HCT116 (cell line): ENCODE results near the gene SMARCA4. TPM values are rescaled to one million over a fixed set of nuclear protein-coding genes. Genes with fewer than 3 reads are reported as not detected.

Experiments used
- ATAC-seq: fragments of 200-7000 bp; cut with Tn5 transposase; 2 replicates; pipeline ENCODE4 v1.9.1; 2020; ENCODE audit warnings: mild to moderate bottlenecking, moderate library complexity
- BruUV-seq: library from RNA; stranded (reverse); fragments of 400-500 nt; replicated peaks from 2 replicates; lab custom pipeline; 2021; lab: Mats Ljungman, UMichigan
- CTCF ChIA-PET: fragments of 300-600 bp; sonication (Branson Sonifier 250); formaldehyde crosslinking; loops from one replicate; lab custom pipeline; 2021; ENCODE audit warnings: antibody characterized with exemption; lab: Charles Lee
- POLR2A ChIA-PET: fragments of 300-600, 350-600 bp; sonication (Branson Sonifier 250); formaldehyde crosslinking; loops from one replicate; lab custom pipeline; 2021; ENCODE audit warnings: antibody characterized with exemption; lab: Charles Lee
- RAD21 ChIA-PET, 2 experiments: fragments of 300-600 bp; sonication (Branson Sonifier 250); formaldehyde crosslinking; loops; one replicate each; lab custom pipeline; 2023; ENCODE audit warnings: low total read pairs in 2 of 2; ENCODE audit not compliant: uncharacterized antibody in 2 of 2, unreplicated experiment in 2 of 2, low non-redundant PET in 1 of 2; lab: Charles Lee
- DNase-seq: peaks from one replicate; pipeline ENCODE4 v3.0.0-alpha.2; 2010; ENCODE audit warnings: low read depth, low spot score
- H2AFZ ChIP-seq: fragments of 200-600 bp; shearing (Covaris generic), sonication (generic); 2 replicates; pipeline ENCODE4 v1.6.1; 2017; ENCODE audit warnings: low read depth, mixed run types, mixed read lengths, antibody characterized with exemption, low read length; ENCODE audit not compliant: poor library complexity, severe bottlenecking
- H3K27ac ChIP-seq: 2 replicates; pipeline ENCODE4 v1.5.1; 2012; ENCODE audit warnings: low read depth, low read length
- H3K27me3 ChIP-seq: fragments of 200-600 bp; sonication (generic); 2 replicates; pipeline ENCODE4 v1.6.1; 2016; ENCODE audit warnings: mixed run types, low read length, mixed read lengths; ENCODE audit not compliant: insufficient read depth
- H3K36me3 ChIP-seq, 2 experiments: fragments of 200-500 bp in 1 of 2; fragments of 200-600 bp in 1 of 2; sonication (Bioruptor generic) in 1 of 2; sonication (generic) in 1 of 2; 2 replicates each; pipeline versions ENCODE4 v1.5.1 to v1.6.1; 2014 to 2016; ENCODE audit warnings: low read length in 2 of 2, inconsistent platforms in 1 of 2, mixed read lengths in 1 of 2, mixed run types in 1 of 2; ENCODE audit not compliant: insufficient read depth in 2 of 2, control insufficient read depth in 1 of 2
- H3K4me1 ChIP-seq, 2 experiments: fragments of 200-600 bp in 1 of 2; sonication (generic) in 1 of 2; 2 replicates each; pipeline versions ENCODE4 v1.5.1 to v1.6.1; 2012 to 2017; ENCODE audit warnings: low read length in 2 of 2, inconsistent platforms in 1 of 2, mild to moderate bottlenecking in 1 of 2, mixed read lengths in 1 of 2, mixed run types in 1 of 2, moderate library complexity in 1 of 2; ENCODE audit not compliant: insufficient read depth in 2 of 2, control insufficient read depth in 1 of 2
- H3K4me2 ChIP-seq: fragments of 200-600 bp; sonication (generic); 2 replicates; pipeline ENCODE4 v1.6.1; 2017; ENCODE audit warnings: mixed run types, low read length, mixed read lengths
- H3K4me3 ChIP-seq, 2 experiments: fragments of 200-600 bp in 1 of 2; sonication (generic) in 1 of 2; replicated peaks in 1 of 2; 2 replicates each; pipeline ENCODE4 v1.5.1; 2011 to 2016; ENCODE audit warnings: low read length in 2 of 2, control low read depth in 1 of 2, low read depth in 1 of 2, mild to moderate bottlenecking in 1 of 2, mixed read lengths in 1 of 2, mixed run types in 1 of 2
- H3K79me2 ChIP-seq: fragments of 200-600 bp; sonication (generic); 2 replicates; pipeline ENCODE4 v1.6.1; 2017; ENCODE audit warnings: mild to moderate bottlenecking, mixed run types, low read length, moderate library complexity, mixed read lengths; ENCODE audit not compliant: insufficient read depth
- H3K9ac ChIP-seq: fragments of 200-600 bp; sonication (generic); 2 replicates; pipeline ENCODE4 v1.6.1; 2016; ENCODE audit warnings: low read length, mixed read lengths
- H3K9me2 ChIP-seq: fragments of 200-600 bp; sonication (generic), shearing (Covaris generic); 2 replicates; pipeline ENCODE4 v1.6.1; 2017; ENCODE audit warnings: mixed run types, mild to moderate bottlenecking, moderate library complexity; ENCODE audit not compliant: insufficient read depth
- H3K9me3 ChIP-seq, 2 experiments: fragments of 200-500 bp in 1 of 2; fragments of 200-600 bp in 1 of 2; sonication (Bioruptor generic) in 1 of 2; sonication (generic) in 1 of 2; 2 replicates each; pipeline ENCODE4 v1.6.1; 2014 to 2017; ENCODE audit warnings: low read length in 2 of 2, mixed read lengths in 2 of 2, inconsistent platforms in 1 of 2, low read depth in 1 of 2, mild to moderate bottlenecking in 1 of 2, mixed run types in 1 of 2, moderate library complexity in 1 of 2; ENCODE audit not compliant: control insufficient read depth in 1 of 2, insufficient read depth in 1 of 2
- H4K20me1 ChIP-seq: fragments of 200-600 bp; sonication (generic), shearing (Covaris generic); 2 replicates; pipeline ENCODE4 v1.6.1; 2017; ENCODE audit warnings: mixed run types, mild to moderate bottlenecking, moderate library complexity; ENCODE audit not compliant: insufficient read depth
- ATF3 ChIP-seq: IDR thresholded peaks from 2 replicates; pipeline ENCODE4 v1.6.1; 2012
- CBX3 ChIP-seq: IDR thresholded peaks from 2 replicates; pipeline ENCODE4 v1.6.1; 2012; ENCODE audit warnings: low read depth
- CTCF ChIP-seq, 3 experiments: fragments of 200-600 bp in 1 of 3; sonication (generic) in 1 of 3; IDR thresholded peaks in 2 of 3; conservative IDR thresholded peaks in 1 of 3; 2 replicates each; pipeline ENCODE4 v1.5.1; 2012 to 2017; ENCODE audit warnings: low read depth in 2 of 3, low read length in 2 of 3, antibody characterized with exemption in 1 of 3, borderline replicate concordance in 1 of 3, control low read depth in 1 of 3, mild to moderate bottlenecking in 1 of 3, mixed read lengths in 1 of 3, mixed run types in 1 of 3, moderate library complexity in 1 of 3; ENCODE audit not compliant: insufficient read depth in 1 of 3
- EGR1 ChIP-seq: IDR thresholded peaks from 2 replicates; pipeline ENCODE4 v1.6.1; 2012; ENCODE audit warnings: low read depth
- ELF1 ChIP-seq: IDR thresholded peaks from 2 replicates; pipeline ENCODE4 v1.6.1; 2012; ENCODE audit warnings: low read depth, borderline replicate concordance
- FOSL1 ChIP-seq: IDR thresholded peaks from 2 replicates; pipeline ENCODE4 v1.6.1; 2012; ENCODE audit warnings: low read depth
- JUND ChIP-seq: IDR thresholded peaks from 2 replicates; pipeline ENCODE4 v1.6.1; 2012
- MAX ChIP-seq: IDR thresholded peaks from 2 replicates; pipeline ENCODE4 v1.6.1; 2012
- POLR2AphosphoS5 ChIP-seq: IDR thresholded peaks from 2 replicates; pipeline ENCODE4 v1.6.1; 2011; ENCODE audit warnings: mild to moderate bottlenecking, low read depth, low read length, moderate library complexity
- RAD21 ChIP-seq: IDR thresholded peaks from 2 replicates; pipeline ENCODE4 v1.6.1; 2012; ENCODE audit warnings: low read depth, mild to moderate bottlenecking
- SIN3A ChIP-seq: IDR thresholded peaks from 2 replicates; pipeline ENCODE4 v1.6.1; 2012; ENCODE audit warnings: low read depth
- SP1 ChIP-seq: IDR thresholded peaks from 2 replicates; pipeline ENCODE4 v1.6.1; 2012; ENCODE audit warnings: low read depth
- SRF ChIP-seq: IDR thresholded peaks from 2 replicates; pipeline ENCODE4 v1.6.1; 2012; ENCODE audit warnings: low read depth
- TCF7L2 ChIP-seq: IDR thresholded peaks from 2 replicates; pipeline ENCODE4 v1.7.0; 2011; ENCODE audit warnings: borderline replicate concordance, inconsistent platforms; ENCODE audit not compliant: insufficient read depth, insufficient read length; ENCODE audit errors: extremely low read depth
- YY1 ChIP-seq: IDR thresholded peaks from 2 replicates; pipeline ENCODE4 v1.6.1; 2011; ENCODE audit warnings: low read length, low read depth, moderate library complexity, mild to moderate bottlenecking; ENCODE audit not compliant: insufficient replicate concordance; ENCODE audit errors: extremely low read depth
- ZBTB33 ChIP-seq: IDR thresholded peaks from 2 replicates; pipeline ENCODE4 v1.6.1; 2011; ENCODE audit warnings: mild to moderate bottlenecking, low read length, moderate library complexity; ENCODE audit not compliant: insufficient replicate concordance; ENCODE audit errors: extremely low read depth
- ZNF274 ChIP-seq: fragments of 200-500 bp; sonication (Bioruptor generic); IDR thresholded peaks from 2 replicates; pipeline ENCODE4 v1.6.1; 2014; ENCODE audit warnings: mild to moderate bottlenecking, low read depth, low read length, inconsistent platforms
- intact Hi-C: fragments of 100-400 bp; cut with micrococcal nuclease; formaldehyde crosslinking; loops from 2 replicates; pipeline ENCODE4 v1.10.0; 2022
- total RNA-seq: library from RNA; stranded (reverse); gene quantifications from one replicate; pipeline ENCODE4 v1.2.1, GENCODE V29; 2021; ENCODE audit not compliant: unreplicated experiment

Gene SMARCA4
- total RNA-seq, 1 experiment from 2014 or later = 116 TPM

- H3K4me1 ChIP-seq = peaks cover 0 to 6% of the 10 kb centered on the region in 2 experiments; a peak in 1 of 4 replicates
- intact Hi-C loops = no loop called here
- BruUV-seq = no TSS peak
- ChIA-PET CTCF (no interaction called here), RAD21 (no interaction called here), POLR2A (interaction anchor here (0.6 kb wide), 1 partner anchor 14 kb away, joined by 3 read pairs; no protein-coding TSS in a partner anchor)
- no peak overlapping the region for H3K4me3 ChIP-seq
- DNase-seq = no peak
- H3K36me3 ChIP-seq = peaks cover 55 to 69% of the 10 kb centered on the region in 2 experiments
- H3K9ac ChIP-seq = no peak overlapping the region
- H3K27me3 ChIP-seq = no peaks in the 10 kb centered on the region
- H3K9me3 ChIP-seq = no peaks in the 10 kb centered on the region
- H3K27ac ChIP-seq = no peak overlapping the region
- no peaks in the 10 kb centered on the region; the same call in 1 of the 2 replicates for H3K79me2 ChIP-seq
- no peak overlapping the region for H2AFZ ChIP-seq
- H4K20me1 ChIP-seq = no peaks in the 10 kb centered on the region
- ATAC-seq = no peak
- H3K9me2 ChIP-seq = no peaks in the 10 kb centered on the region
- TF ChIP-seq CTCF (IDR thresholded peaks at IDR 0.05 in 2 of 3, conservative IDR thresholded peaks at IDR 0.05 in 1 of 3; ENCODE audit: borderline replicate concordance in 1 of 3, insufficient read depth in 1 of 3, low read depth in 2 of 3, low read length in 2 of 3) = no peak
- TF ChIP-seq ELF1 = no peak
- TF ChIP-seq POLR2AphosphoS5 = no peak
- no peak for TF ChIP-seq SIN3A
- TF ChIP-seq CBX3 = no peak
- no peak for TF ChIP-seq TCF7L2
- no peak for TF ChIP-seq MAX
- no peak for TF ChIP-seq SRF
- no peak for TF ChIP-seq ZBTB33
- TF ChIP-seq ATF3 = no peak
- no peak for TF ChIP-seq SP1
- no peak for TF ChIP-seq ZNF274
- TF ChIP-seq RAD21 = no peak
- TF ChIP-seq JUND = no peak
- no peak for TF ChIP-seq YY1
- no peak for TF ChIP-seq EGR1
- no peak for TF ChIP-seq FOSL1
- TF ChIP-seq, all 23 proteins: peak for 0
- no peak overlapping the region for H3K4me2 ChIP-seq
These were observed 60.9 kb downstream of the SMARCA4 start for GRCh38 chr19:11021760-11022144.
